ENCODE data around the gene RAET1G. TPM values are rescaled to one million over a fixed set of nuclear protein-coding genes. Genes with fewer than 3 reads are reported as not detected.
"Not testable (repeated sequence)": the region's sequence is repeated elsewhere in the genome, so short reads cannot be mapped to it uniquely, and the experiment has no call there.

Gene RAET1G
- total RNA-seq, 2 experiments from 2014 or later, result not detected

DNA sequence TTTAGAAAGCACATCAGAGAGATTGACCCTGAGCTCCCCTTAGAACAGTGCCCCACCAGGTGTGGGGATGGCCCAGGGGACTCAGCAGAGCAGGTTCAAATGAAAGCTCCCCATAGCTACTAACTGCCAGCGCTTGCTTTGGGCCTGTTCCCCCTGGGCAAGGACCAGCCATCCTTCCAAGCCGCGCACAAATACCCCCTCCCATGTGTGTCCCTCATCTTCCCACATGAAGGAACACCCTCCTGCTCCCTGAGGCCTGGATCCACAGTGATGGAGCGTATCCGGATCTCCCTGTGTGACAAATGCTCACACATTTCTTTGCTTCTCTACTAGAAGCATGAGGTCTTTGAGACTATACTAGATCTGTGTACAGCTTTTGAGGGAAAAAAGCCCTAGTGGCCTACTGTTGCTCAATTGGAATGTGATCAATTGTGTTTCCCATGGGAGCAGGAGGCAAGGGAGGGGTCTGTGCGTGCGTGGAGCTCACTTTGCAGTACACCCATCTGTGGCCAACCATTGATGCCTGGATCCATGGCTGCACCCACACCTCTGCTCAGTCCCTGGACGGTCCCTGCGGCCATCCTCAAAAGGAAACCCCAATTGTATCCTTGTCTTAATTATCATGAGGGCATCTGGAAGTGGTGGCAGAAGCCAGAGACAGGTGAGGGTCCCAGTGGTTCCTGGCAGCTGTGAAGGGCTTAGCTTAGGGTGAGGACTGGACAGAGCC is 1.4 kb upstream of the RAET1G start:
- H3K4me1 Mint-ChIP-seq, result peaks cover 26% of the 10 kb centered on the region
- H3K27ac Mint-ChIP-seq, result no peak overlapping the region
- peaks cover 89% of the 10 kb centered on the region for H3K27me3 Mint-ChIP-seq
- no peak overlapping the region for H3K4me3 Mint-ChIP-seq
- DNase-seq, result peak; percentile 35
- H3K36me3 Mint-ChIP-seq, result no peaks in the 10 kb centered on the region
- CTCF ChIA-PET, result interaction anchor here (0.5 to 2.5 kb wide), 13 partner anchors 19 to 384 kb away, joined by 3 to 15 read pairs (median 4); no protein-coding TSS in a partner anchor
- no peak for ATAC-seq
- no peaks in the 10 kb centered on the region for H3K9me3 Mint-ChIP-seq (ENCODE audit: low read depth)

- no peaks in the 10 kb centered on the region for H3K36me3 Mint-ChIP-seq
- CTCF ChIA-PET, result interaction anchor here (0.5 to 2.5 kb wide), 7 partner anchors 69 to 93 kb away, joined by 3 to 15 read pairs (median 10); no protein-coding TSS in a partner anchor
- DNase-seq, result no peak
- peaks cover 26% of the 10 kb centered on the region for H3K4me1 Mint-ChIP-seq
- peaks cover 85% of the 10 kb centered on the region for H3K27me3 Mint-ChIP-seq
- peak overlapping the region; percentile 78 for H3K4me3 Mint-ChIP-seq
- no peaks in the 10 kb centered on the region for H3K9me3 Mint-ChIP-seq (ENCODE audit: low read depth)
- H3K27ac Mint-ChIP-seq, result no peak overlapping the region
- ATAC-seq, result peak; percentile 21
Observed at GRCh38 chr6:149923327-149923986, 536 bp upstream of the RAET1G start.

GRCh38 chr6:149922091-149922490 is 830 bp downstream of the RAET1G start:
- CTCF ChIA-PET, result interaction anchor here (0.6 to 0.8 kb wide), 2 partner anchors 95 to 198 kb away, joined by 3 read pairs; no protein-coding TSS in a partner anchor
- not testable (repeated sequence) for ATAC-seq; H3K9me3 Mint-ChIP-seq (ENCODE audit: low read depth); H3K4me3 Mint-ChIP-seq; H3K27ac Mint-ChIP-seq; DNase-seq; H3K36me3 Mint-ChIP-seq
- H3K27me3 Mint-ChIP-seq, result peaks cover 72% of the 10 kb centered on the region
- peaks cover 26% of the 10 kb centered on the region for H3K4me1 Mint-ChIP-seq

GRCh38 chr6:149921361-149921760 is 1.6 kb downstream of the RAET1G start:
- CTCF ChIA-PET, result interaction anchor here (0.8 kb wide), 1 partner anchor 95 kb away, joined by 3 read pairs; no protein-coding TSS in a partner anchor
- peaks cover 26% of the 10 kb centered on the region for H3K4me1 Mint-ChIP-seq
- no peak overlapping the region for H3K4me3 Mint-ChIP-seq
- no peak for ATAC-seq
- H3K27me3 Mint-ChIP-seq, result peaks cover 67% of the 10 kb centered on the region
- H3K9me3 Mint-ChIP-seq (ENCODE audit: low read depth), result no peaks in the 10 kb centered on the region
- no peak for DNase-seq
- no peak overlapping the region for H3K27ac Mint-ChIP-seq
- H3K36me3 Mint-ChIP-seq, result no peaks in the 10 kb centered on the region

DNA sequence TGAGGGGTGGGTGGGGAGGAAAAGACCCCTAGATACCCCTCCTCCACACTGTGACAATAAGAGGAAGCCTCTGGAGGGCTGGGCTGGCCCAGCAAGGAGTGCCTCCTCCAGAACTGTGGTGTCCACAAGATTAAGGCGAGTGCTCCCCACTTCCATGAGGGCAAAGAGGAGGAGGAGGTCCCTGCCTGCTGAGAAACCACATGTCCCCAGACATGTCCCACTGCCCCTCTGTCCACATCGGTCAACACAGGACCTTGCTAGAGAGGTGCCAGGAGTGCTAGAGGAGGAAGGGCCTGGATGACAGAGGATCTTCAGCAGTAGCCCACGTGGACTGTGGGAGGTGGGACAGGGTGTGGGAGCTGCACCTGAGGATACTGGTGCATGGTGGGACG is 3.1 kb downstream of the RAET1G start:
- H3K4me1 Mint-ChIP-seq, result peaks cover 17% of the 10 kb centered on the region
- no peak overlapping the region for H3K27ac Mint-ChIP-seq
- peaks cover 54% of the 10 kb centered on the region for H3K27me3 Mint-ChIP-seq
- no peaks in the 10 kb centered on the region for H3K9me3 Mint-ChIP-seq (ENCODE audit: low read depth)
- ATAC-seq (no peak), DNase-seq (no peak)
- CTCF ChIA-PET, result no interaction called here
- no peak overlapping the region for H3K4me3 Mint-ChIP-seq
- H3K36me3 Mint-ChIP-seq, result no peaks in the 10 kb centered on the region

- CTCF ChIA-PET; H3K4me3 Mint-ChIP-seq; H3K9me3 Mint-ChIP-seq (ENCODE audit: low read depth); H3K27ac Mint-ChIP-seq; H3K36me3 Mint-ChIP-seq; ATAC-seq: not testable (repeated sequence)
- H3K27me3 Mint-ChIP-seq, result peaks cover 54% of the 10 kb centered on the region
- DNase-seq, result peak; percentile 21
- peaks cover 17% of the 10 kb centered on the region for H3K4me1 Mint-ChIP-seq
Observed at GRCh38 chr6:149919126-149919833, 3.6 kb downstream of the RAET1G start.

DNA sequence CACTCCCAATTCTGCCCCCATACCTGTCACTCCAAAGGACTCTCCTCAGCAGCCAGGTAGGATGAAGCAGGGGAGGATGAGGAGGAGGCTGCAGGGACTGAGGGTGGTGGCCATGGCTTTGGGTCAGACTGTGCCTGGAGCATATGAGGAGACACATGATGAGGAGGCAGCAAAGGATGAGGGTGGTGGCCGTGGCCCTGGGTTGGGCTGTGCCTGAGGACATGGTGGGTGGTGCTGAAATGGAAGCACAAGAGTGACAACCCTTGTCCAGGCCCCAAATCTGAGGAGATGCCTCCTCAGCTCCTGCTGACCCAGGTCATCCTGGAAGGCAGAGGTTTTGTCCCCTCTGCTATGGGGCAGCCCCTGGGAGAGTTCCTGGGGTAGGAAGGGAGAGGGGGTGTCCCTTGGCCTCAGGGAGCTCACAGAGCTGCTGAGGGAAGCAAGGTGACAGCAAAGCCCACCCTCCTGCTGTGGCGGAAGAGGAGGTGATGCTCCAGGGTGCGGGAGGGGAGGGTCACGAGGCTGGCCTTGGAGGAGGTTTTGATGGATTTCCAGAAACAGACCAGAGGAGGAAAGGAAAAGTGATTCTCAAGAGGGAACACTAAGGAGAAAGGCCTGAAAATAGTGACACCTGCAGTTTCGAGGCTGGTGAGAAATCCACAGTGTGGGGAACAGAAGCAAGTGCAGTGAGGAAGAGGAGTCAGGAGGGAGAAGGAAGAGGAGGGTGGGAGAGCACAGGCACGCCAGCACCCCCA is 4.6 kb downstream of the RAET1G start:
- peak; percentile 30 for DNase-seq
- no peaks in the 10 kb centered on the region for H3K36me3 Mint-ChIP-seq
- H3K9me3 Mint-ChIP-seq (ENCODE audit: low read depth), result no peaks in the 10 kb centered on the region
- H3K4me1 Mint-ChIP-seq, result peaks cover 11% of the 10 kb centered on the region
- no peak for ATAC-seq
- CTCF ChIA-PET, result no interaction called here
- no peak overlapping the region for H3K27ac Mint-ChIP-seq
- H3K27me3 Mint-ChIP-seq, result peaks cover 48% of the 10 kb centered on the region
- H3K4me3 Mint-ChIP-seq, result no peak overlapping the region

GRCh38 chr6:149917679-149918078 is 5.2 kb downstream of the RAET1G start:
- no peak overlapping the region for H3K4me3 Mint-ChIP-seq
- no peaks in the 10 kb centered on the region for H3K9me3 Mint-ChIP-seq (ENCODE audit: low read depth)
- peaks cover 43% of the 10 kb centered on the region for H3K27me3 Mint-ChIP-seq
- no peak for ATAC-seq
- H3K4me1 Mint-ChIP-seq, result peaks cover 5% of the 10 kb centered on the region
- H3K36me3 Mint-ChIP-seq, result no peaks in the 10 kb centered on the region
- H3K27ac Mint-ChIP-seq, result no peak overlapping the region
- CTCF ChIA-PET, result no interaction called here
- DNase-seq, result no peak

DNA sequence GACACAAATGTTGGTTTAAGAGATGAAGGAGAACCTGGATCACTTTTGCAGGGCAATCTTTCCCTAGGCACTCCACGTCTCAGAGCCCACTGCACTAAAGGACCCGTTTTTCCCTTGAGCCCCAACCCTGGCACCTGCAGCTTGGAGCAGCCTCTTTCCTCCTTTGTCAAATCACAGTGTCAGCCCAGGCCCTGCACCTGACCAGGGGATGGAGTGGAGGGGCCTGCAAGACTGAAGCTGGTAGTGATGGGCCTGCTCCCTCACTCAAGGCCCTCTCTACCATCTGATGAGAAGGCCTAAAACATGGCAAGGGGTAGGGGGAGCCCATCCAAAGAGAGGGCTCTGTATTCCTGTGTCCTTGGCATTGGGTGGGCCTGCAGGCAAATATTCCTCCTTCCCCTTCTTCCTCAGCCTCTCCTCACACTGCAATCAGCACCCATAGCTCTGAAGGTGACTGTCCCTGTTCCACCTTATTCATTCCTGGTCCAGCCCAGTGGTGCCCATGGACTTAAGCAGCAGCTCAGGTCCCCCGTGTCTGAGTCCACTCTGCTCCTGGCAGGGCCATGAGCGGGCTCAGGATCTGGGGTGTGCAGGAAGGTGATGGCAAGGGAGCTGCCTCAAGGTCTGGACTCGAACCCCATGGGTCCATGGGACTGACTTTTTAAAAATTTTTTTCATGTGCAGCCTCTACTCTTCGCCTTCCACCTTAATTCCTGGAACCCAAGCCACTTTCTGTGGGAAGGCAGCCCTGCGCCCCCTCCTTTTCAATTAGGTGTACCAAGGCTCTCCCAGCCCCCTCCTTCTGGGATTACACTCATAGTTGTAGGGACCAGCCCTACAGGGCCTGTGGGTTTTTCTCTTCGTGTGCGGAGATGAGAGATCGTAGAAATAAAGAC is 6.7 kb downstream of the RAET1G start:
- no peaks in the 10 kb centered on the region for H3K4me1 Mint-ChIP-seq
- CTCF ChIA-PET, result interaction anchor here (1.2 kb wide), 1 partner anchor 9 kb away, joined by 3 read pairs; no protein-coding TSS in a partner anchor
- H3K36me3 Mint-ChIP-seq, result no peaks in the 10 kb centered on the region

GRCh38 chr6:149913540-149914240 is 9.2 kb downstream of the RAET1G start:
- H3K27me3 Mint-ChIP-seq, result peaks cover 28% of the 10 kb centered on the region
- H3K4me1 Mint-ChIP-seq, result no peaks in the 10 kb centered on the region
- CTCF ChIA-PET, result no interaction called here
- H3K36me3 Mint-ChIP-seq, result no peaks in the 10 kb centered on the region
- DNase-seq (peak; percentile 33), ATAC-seq (no peak)
- no peak overlapping the region for H3K27ac Mint-ChIP-seq
- no peaks in the 10 kb centered on the region for H3K9me3 Mint-ChIP-seq (ENCODE audit: low read depth)
- H3K4me3 Mint-ChIP-seq, result no peak overlapping the region

More for the DNA sequence above, 6.7 kb downstream of the RAET1G start:
- ATAC-seq (no peak), DNase-seq (peak; percentile 33)
- H3K9me3 Mint-ChIP-seq (ENCODE audit: low read depth), result no peaks in the 10 kb centered on the region
- no peak overlapping the region for H3K27ac Mint-ChIP-seq
- H3K27me3 Mint-ChIP-seq, result peaks cover 38% of the 10 kb centered on the region
- no peak overlapping the region for H3K4me3 Mint-ChIP-seq

DNA sequence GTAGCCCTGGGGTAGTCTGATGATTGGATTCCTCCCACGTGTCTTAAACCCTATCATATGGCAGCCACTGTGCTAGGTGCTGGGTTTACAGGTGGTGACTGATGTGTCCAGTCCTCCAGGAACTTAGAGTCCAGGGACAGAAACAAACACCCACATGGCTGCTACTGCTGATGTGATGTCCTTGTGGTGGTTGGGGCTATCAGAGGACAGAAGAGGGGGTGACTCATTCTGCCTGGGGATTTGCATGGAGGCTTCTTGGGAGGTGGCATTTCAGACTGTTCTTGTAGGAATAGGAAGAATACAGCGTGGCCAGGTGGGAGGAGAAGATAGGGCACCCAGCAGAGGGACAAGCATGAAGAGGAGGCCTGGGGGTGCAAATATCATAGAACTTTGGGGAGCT is 9.8 kb downstream of the RAET1G start:
- CTCF ChIA-PET, result no interaction called here
- Mint-ChIP-seq H3K9me3 (ENCODE audit: low read depth) (peaks cover 3% of the 10 kb centered on the region), H3K36me3 (peaks cover 2% of the 10 kb centered on the region), H3K4me3 (no peak overlapping the region), H3K27me3 (peaks cover 27% of the 10 kb centered on the region), H3K27ac (no peak overlapping the region), H3K4me1 (no peaks in the 10 kb centered on the region)
- DNase-seq (peak; percentile 35), ATAC-seq (no peak)

DNA sequence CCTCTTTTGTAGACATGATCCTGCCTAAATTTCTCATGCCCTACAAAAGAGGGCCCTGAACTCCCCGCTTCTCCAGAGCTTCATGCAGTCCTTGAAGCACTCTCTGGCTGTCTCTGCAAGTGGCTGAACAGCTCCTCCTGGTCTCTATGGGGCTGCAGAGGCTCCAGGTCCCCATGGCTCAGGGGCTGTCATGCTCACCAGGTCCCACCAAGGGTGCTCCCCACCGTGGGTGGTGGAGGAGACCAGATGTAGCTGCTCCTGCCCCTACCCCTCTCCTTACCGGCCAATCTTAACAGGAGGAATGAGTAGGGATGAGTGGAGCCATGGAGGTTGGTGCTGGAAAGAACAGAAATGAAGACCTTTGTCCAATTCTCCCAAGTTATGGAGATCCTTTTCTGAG is 10.2 kb downstream of the RAET1G start:
- CTCF ChIA-PET; H3K36me3 Mint-ChIP-seq; H3K27ac Mint-ChIP-seq; H3K9me3 Mint-ChIP-seq (ENCODE audit: low read depth); H3K4me1 Mint-ChIP-seq; H3K4me3 Mint-ChIP-seq; ATAC-seq: not testable (repeated sequence)
- DNase-seq, result peak; percentile 34
- H3K27me3 Mint-ChIP-seq, result peaks cover 27% of the 10 kb centered on the region
